Daoy (cell line): Measurements from ENCODE around the gene CLEC4M. TPM values are rescaled to one million over a fixed set of nuclear protein-coding genes. Genes with fewer than 3 reads are reported as not detected.
"Not testable (repeated sequence)": the region's sequence is repeated elsewhere in the genome, so short reads cannot be mapped to it uniquely, and the experiment has no call there.

ENCODE experiments used
- DNase-seq: peaks from one replicate; pipeline ENCODE4 v3.0.0-alpha.2; 2015; ENCODE audit warnings: low read depth
- total RNA-seq: library from RNA; depleted of rRNA; stranded (reverse); fragments of >200 nt; shearing (Covaris generic); gene quantifications from 2 replicates; pipeline ENCODE4 v1.2.3, GENCODE V29; 2014

The CLEC4M gene
- total RNA-seq, 1 experiment from 2014 or later = not detected

DNA sequence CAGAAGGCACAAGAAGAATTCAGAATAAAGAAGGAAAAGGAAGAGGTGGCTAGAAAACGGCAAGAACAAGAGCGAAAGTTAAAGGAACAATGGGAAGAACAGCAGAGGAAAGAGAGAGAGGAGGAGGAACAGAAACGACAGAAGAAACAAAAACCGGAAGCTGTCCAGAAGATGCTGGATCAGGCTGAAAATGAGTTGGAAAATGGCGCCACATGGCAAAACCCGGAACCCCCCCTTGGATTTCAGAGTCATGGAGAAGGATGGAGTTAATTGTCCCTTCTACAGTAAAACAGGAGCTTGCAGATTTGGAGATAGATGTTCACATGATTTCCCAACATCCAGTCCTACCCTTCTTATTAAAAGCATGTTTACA lies 22.4 kb upstream of the CLEC4M start:
- no peak for DNase-seq

GRCh38 chr19:7742575-7742974 lies 20.5 kb upstream of the CLEC4M start:
- DNase-seq = no peak

- no peak for DNase-seq
Observed at GRCh38 chr19:7742991-7743390, 20.1 kb upstream of the CLEC4M start.

GRCh38 chr19:7743425-7743841 lies 19.6 kb upstream of the CLEC4M start:
- DNase-seq = no peak

GRCh38 chr19:7744199-7744786 lies 18.8 kb upstream of the CLEC4M start:
- DNase-seq = no peak

DNA sequence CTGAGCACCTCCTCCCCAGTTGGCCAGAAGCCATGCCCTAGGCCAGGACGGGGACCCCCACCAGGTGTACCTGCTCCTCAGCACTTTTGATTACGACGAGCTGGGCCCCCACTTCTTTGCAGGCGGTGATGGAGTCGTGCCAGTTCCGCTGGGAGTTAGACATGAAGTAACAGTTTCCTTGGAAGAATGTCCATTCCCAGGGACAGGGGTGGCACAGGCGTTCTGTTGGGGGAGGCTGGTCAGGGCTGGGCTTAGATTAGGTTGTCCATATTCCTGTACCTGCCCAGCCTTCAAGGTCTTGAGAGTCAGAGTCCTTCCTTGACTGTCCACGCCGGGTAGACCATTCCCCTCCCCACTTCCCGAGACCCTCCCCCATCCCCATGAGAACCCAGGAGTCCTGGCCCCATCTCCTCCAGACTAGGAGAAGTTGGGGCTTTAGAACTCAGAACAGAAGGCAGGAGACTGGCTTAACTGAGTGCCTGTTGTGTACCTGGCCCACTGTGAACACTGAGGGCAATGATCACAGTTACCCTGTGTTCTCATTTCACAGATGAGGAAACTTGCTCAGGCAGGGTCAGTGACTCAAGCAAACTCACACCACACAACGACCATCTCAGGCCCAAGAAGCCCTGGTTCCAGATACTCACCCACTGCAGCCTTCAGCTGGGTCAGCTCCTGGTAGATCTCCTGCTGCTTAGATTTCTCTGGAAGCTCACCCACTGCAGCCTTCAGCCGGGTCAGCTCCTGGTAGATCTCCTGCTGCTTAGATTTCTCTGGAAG lies 18.0 kb upstream of the CLEC4M start:
- DNase-seq = no peak

DNA sequence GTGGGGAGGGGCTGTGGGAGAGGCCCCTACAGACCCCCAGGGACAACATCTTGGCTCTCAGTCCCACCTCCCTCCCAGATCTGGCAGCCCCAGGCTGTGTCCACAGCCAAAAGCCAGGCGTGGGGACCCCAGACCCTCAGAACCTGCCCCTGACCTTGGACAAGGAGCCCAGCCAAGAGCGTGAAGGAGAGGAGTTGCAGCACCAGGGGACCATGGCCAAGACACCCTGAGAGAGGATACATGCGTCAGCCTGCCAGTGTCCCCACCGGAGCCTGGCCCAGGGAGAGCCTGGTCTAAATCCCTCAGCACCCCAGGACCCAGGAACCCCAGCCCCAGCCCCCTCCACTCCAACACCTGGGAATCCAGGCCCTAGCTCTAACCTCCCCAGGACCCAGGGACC lies 16.7 kb upstream of the CLEC4M start:
- not testable (repeated sequence) for DNase-seq

DNA sequence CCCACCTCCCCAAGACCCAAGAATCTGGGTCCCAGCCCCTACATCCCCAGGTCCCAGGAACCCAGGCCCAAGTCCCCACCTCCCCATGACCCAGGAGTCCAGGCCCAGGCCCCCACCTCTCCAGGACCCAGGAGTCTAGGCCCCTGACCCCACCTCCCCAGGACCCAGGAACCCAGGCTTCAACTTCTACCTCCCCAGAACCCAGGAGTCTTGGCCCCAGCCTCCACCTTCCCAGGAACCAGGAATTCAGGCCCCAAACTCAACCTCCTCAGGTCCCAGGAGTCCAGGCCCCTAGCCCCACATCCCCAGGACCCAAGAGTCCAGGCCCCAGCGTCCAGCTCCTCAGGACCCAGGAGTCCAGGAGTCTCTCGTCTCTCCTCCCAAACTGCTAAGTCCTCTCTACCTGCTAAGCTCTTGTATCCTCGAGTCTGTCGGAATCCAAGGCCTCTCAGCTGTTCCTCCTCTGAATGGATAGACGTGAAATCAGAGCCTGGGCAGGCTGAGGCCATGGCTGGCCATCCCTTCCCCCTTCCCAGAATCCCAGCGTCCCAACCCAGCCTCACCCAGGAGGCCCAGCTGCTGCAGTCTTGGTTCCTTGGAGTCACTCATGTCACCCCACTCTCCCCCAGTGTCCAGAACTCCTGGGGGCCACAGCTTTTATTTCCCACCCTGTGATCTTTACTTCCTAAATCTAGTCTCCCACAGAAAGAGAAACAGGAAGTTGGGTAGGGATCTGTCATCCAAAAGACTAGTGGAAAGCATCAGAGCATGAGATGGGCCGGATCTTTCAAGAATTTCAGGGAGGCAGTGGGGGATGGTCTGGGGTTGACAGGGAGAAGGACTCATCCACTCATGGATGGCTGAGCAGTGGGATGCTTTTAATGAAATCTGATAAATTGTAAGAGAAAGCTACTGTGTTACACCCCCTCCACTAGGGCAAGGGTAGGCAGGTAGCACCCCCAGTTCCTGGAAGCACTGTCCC lies 15.8 kb upstream of the CLEC4M start, which contains the start of gene CD209:
Gene CD209 (minus strand): TSS at position 632 of the 982 bp plus-strand sequence. CDS start 23 bp downstream, at position 609.
- no peak for DNase-seq

GRCh38 chr19:7748171-7748570 lies 14.9 kb upstream of the CLEC4M start:
- DNase-seq = no peak

DNA sequence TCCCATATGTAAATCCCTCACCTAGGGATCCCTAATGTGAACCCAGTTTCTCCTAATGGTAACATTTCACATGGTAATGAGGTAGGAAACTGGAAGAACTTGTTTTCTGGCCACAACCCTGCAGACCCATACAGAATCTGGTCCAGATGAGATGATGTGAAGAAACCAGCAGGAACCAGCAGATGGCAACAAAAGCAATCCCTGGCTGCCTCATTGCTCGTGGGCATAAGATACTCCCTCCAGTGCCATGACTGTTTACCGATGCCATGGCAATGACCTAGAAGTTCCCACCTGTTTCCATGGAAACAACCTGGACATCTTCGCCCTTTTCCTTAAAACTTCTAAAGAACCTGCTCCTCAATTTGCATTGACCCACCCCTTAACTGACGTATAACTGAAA lies 14.3 kb upstream of the CLEC4M start:
- no peak for DNase-seq

- peak; percentile 49 for DNase-seq
Observed at GRCh38 chr19:7751157-7751783, 11.8 kb upstream of the CLEC4M start.

- DNase-seq = no peak
Observed at GRCh38 chr19:7756258-7756657, 6.8 kb upstream of the CLEC4M start.

- DNase-seq = no peak
Observed at GRCh38 chr19:7757358-7757757, 5.7 kb upstream of the CLEC4M start.

GRCh38 chr19:7759156-7759555 lies 3.9 kb upstream of the CLEC4M start:
- DNase-seq = no peak

DNA sequence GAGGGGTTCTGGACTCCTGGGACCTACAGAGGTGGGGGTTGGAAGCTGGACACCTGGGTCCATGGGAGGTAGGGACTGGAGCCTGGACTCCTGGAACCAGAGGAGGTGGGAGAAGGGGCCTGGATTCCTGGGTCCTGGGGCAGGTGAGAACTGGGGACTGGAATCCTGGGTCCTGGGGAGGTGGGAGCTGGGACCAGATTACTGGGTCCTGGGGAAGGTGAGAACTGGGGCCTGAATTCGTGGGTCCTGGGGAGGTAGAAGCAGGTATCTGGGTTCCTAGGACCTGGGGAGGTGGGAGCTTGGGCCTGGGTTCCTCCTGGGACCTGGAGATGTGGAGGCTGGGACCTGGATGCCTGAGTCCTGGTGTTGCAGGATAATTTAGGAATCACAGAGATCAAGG lies 653 bp downstream of the CLEC4M start:
- DNase-seq = no peak

DNA sequence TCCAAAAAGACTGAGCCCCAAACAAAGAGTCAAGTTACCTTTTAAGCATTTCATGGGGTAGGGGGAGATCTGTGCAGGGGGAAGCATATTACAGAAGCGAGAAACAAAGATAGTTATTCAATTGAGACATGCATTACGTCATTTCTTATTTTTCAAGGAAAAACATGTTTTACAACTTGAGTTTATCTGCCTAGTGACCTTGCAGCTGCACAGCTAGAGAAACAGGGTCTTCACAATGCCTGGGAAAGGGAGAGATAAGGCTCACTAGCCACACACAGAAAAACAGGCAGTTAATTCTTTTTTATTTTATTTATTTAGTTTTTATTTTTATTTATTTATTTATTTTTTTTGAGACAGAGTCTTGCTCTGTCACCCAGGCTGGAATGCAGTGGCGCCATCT lies 1.1 kb downstream of the CLEC4M start:
- not testable (repeated sequence) for DNase-seq

DNA sequence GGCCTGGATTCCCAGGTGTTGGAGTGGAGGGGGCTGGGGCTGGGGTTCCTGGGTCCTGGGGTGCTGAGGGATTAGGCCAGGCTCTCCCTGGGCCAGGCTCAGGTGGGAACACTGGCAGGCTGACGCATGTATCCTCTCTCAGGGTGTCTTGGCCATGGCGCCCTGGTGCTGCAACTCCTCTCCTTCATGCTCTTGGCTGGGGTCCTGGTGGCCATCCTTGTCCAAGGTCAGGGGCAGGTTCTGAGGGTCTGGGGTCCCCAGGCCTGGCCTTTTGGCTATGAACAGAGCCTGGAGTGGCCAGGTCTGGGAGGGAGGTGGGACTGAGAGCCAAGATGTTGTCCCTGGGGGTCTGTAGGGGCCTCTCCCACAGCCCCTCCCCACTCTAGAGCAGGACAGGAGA lies 2.0 kb downstream of the CLEC4M start:
- not testable (repeated sequence) for DNase-seq

GRCh38 chr19:7766535-7766934 lies 3.5 kb downstream of the CLEC4M start:
- DNase-seq = no peak

- no peak for DNase-seq
Observed at GRCh38 chr19:7767487-7767886, 4.4 kb downstream of the CLEC4M start.

- no peak for DNase-seq
Observed at GRCh38 chr19:7769171-7769570, 6.1 kb downstream of the CLEC4M start.

DNA sequence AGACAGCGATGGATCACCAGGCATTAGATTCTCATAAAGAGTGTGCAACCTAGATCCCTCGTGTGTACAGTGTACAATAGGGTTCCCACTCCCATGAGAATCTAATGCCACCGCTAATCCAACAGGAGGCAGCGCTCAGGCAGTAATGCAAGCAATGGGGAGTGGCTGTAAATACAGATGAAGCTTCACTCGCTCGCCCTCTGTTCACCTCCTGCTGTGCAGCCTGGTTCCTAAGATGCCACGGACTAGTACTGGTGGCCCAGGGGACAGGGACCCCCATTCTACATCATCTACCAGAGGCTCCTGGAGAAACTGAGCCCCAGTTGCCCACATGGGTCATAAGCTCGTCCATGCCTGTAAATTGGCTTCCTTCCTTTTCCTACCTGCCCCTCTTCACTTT lies 8.0 kb downstream of the CLEC4M start:
- DNase-seq = no peak
